ENCODE measurements around the gene SLC6A13.

Gene SLC6A13

DNA sequence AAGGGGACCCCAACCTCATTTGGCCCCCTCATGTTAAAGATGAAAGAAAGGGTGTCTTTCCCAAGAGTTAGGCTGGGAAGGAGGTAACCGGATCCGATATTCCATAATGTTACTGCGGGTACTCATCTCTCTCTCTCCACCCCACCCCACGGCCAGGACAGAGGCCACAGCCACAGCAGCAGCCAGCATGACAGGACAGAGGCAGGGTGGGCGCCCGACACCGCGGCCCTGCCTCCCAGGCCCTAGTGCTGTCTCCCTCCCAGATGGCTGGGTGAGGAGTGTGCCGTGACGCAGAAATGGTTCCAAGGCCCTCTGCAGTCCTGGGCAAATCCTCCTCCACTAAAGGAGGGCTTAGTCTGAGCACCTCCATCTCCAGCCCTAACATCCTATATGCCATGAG is 54.8 kb downstream of the SLC6A13 start:
- TF ChIP-seq CSDC2 (CRISPR knock-in tag; IDR thresholded peaks at IDR 0.05), result no peak
- no peak for TF ChIP-seq ZNF8 (CRISPR knock-in tag; IDR thresholded peaks at IDR 0.05)
- TF ChIP-seq, protein P1, sequence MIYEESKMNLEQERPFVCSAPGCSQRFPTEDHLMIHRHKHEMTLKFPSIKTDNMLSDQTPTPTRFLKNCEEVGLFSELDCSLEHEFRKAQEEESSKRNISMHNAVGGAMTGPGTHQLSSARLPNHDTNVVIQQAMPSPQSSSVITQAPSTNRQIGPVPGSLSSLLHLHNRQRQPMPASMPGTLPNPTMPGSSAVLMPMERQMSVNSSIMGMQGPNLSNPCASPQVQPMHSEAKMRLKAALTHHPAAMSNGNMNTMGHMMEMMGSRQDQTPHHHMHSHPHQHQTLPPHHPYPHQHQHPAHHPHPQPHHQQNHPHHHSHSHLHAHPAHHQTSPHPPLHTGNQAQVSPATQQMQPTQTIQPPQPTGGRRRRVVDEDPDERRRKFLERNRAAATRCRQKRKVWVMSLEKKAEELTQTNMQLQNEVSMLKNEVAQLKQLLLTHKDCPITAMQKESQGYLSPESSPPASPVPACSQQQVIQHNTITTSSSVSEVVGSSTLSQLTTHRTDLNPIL (CRISPR knock-in tag; IDR thresholded peaks at IDR 0.05; ENCODE audit: low read depth), result no peak
- no peak for TF ChIP-seq TOX (CRISPR knock-in tag; IDR thresholded peaks at IDR 0.05; ENCODE audit: borderline replicate concordance)
- TF ChIP-seq ISL1 (CRISPR knock-in tag; IDR thresholded peaks at IDR 0.05), result no peak
- TF ChIP-seq RARB (CRISPR knock-in tag; IDR thresholded peaks at IDR 0.05), result no peak
- ATAC-seq, result no peak

- no peak for TF ChIP-seq ARNTL (CRISPR knock-in tag; IDR thresholded peaks at IDR 0.05; ENCODE audit: borderline replicate concordance, low read depth)
- TF ChIP-seq ESRRG (CRISPR knock-in tag; IDR thresholded peaks at IDR 0.05), result no peak
- no peak for TF ChIP-seq PATZ1 (CRISPR knock-in tag; IDR thresholded peaks at IDR 0.05; ENCODE audit: borderline replicate concordance)
- no peak for TF ChIP-seq CSRNP3 (CRISPR knock-in tag; IDR thresholded peaks at IDR 0.05)
- no peak for TF ChIP-seq RARB (CRISPR knock-in tag; IDR thresholded peaks at IDR 0.05)
- no peak for TF ChIP-seq ZFP3 (CRISPR knock-in tag; IDR thresholded peaks at IDR 0.05)
- no peak for ATAC-seq
Measured at GRCh38 chr12:206746-207440, 55.7 kb downstream of the SLC6A13 start.

DNA sequence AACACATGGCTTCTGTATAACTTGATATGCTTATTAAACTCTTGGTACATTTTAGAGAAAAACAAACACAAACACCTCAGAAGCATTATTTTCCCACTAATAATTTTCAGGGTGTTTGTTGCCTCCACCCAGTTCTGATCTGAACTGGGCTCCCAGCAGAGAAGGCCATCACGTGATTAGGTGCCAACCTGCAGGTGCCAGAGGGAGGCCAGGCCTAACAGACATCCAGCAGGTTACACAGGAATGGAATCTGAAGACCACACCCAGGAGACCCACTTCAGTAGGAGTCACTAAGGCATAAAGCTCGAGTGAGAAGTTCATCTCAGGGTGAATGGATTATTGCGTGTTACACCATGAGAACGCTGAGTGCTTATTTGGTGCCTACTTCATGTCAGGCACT is 57.6 kb downstream of the SLC6A13 start:
- ATAC-seq, result no peak
- no peak for TF ChIP-seq ESRRG (CRISPR knock-in tag; IDR thresholded peaks at IDR 0.05)
- no peak for TF ChIP-seq ZNF565 (CRISPR knock-in tag; conservative IDR thresholded peaks at IDR 0.05; ENCODE audit: low read depth)
- no peak for TF ChIP-seq BACH2 (CRISPR knock-in tag; IDR thresholded peaks at IDR 0.05; ENCODE audit: borderline replicate concordance)
- TF ChIP-seq CSDC2 (CRISPR knock-in tag; IDR thresholded peaks at IDR 0.05), result no peak
- no peak for TF ChIP-seq TOX (CRISPR knock-in tag; IDR thresholded peaks at IDR 0.05; ENCODE audit: borderline replicate concordance)
- TF ChIP-seq ARNTL (CRISPR knock-in tag; IDR thresholded peaks at IDR 0.05; ENCODE audit: borderline replicate concordance, low read depth), result no peak
- no peak for TF ChIP-seq ZFP30 (CRISPR knock-in tag; IDR thresholded peaks at IDR 0.05)
- TF ChIP-seq, protein P1 (CRISPR knock-in tag; IDR thresholded peaks at IDR 0.05; ENCODE audit: low read depth), result no peak
- no peak for TF ChIP-seq CSRNP3 (CRISPR knock-in tag; IDR thresholded peaks at IDR 0.05)
- no peak for TF ChIP-seq PPARA (CRISPR knock-in tag; IDR thresholded peaks at IDR 0.05; ENCODE audit: borderline replicate concordance)
- TF ChIP-seq ZC3H10 (CRISPR knock-in tag; IDR thresholded peaks at IDR 0.05), result no peak

GRCh38 chr12:204261-204678 is 58.4 kb downstream of the SLC6A13 start:
- TF ChIP-seq ISL1 (CRISPR knock-in tag; IDR thresholded peaks at IDR 0.05) (no peak), TCF4 (CRISPR knock-in tag; IDR thresholded peaks at IDR 0.05; ENCODE audit: borderline replicate concordance) (no peak), ZC3H10 (CRISPR knock-in tag; IDR thresholded peaks at IDR 0.05) (no peak), BACH2 (CRISPR knock-in tag; IDR thresholded peaks at IDR 0.05; ENCODE audit: borderline replicate concordance) (no peak), OSR1 (CRISPR knock-in tag; IDR thresholded peaks at IDR 0.05) (no peak), CSRNP3 (CRISPR knock-in tag; IDR thresholded peaks at IDR 0.05) (no peak), GLIS3 (CRISPR knock-in tag; IDR thresholded peaks at IDR 0.05) (no peak), ESRRG (CRISPR knock-in tag; IDR thresholded peaks at IDR 0.05) (no peak), ZFP3 (CRISPR knock-in tag; IDR thresholded peaks at IDR 0.05) (no peak), SNAI2 (CRISPR knock-in tag; IDR thresholded peaks at IDR 0.05) (no peak)
- TF ChIP-seq, protein P2, sequence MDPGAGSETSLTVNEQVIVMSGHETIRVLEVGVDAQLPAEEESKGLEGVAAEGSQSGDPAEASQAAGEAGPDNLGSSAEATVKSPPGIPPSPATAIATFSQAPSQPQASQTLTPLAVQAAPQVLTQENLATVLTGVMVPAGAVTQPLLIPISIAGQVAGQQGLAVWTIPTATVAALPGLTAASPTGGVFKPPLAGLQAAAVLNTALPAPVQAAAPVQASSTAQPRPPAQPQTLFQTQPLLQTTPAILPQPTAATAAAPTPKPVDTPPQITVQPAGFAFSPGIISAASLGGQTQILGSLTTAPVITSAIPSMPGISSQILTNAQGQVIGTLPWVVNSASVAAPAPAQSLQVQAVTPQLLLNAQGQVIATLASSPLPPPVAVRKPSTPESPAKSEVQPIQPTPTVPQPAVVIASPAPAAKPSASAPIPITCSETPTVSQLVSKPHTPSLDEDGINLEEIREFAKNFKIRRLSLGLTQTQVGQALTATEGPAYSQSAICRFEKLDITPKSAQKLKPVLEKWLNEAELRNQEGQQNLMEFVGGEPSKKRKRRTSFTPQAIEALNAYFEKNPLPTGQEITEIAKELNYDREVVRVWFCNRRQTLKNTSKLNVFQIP (CRISPR knock-in tag; IDR thresholded peaks at IDR 0.05; ENCODE audit: borderline replicate concordance, low read depth), result no peak
- no peak for ATAC-seq

Measured in SK-N-SH treated with all-trans-retinoic acid at 6 μM for 48 hours (cell line).